GM19452 (cell line): ENCODE measurements around the gene CFAP107.

ENCODE experiments used
- ATAC-seq: cut with Tn5 transposase; IDR thresholded peaks from one replicate; pipeline ENCODE4 v1.9.1; 2021; ENCODE audit not compliant: unreplicated experiment

Gene CFAP107

DNA sequence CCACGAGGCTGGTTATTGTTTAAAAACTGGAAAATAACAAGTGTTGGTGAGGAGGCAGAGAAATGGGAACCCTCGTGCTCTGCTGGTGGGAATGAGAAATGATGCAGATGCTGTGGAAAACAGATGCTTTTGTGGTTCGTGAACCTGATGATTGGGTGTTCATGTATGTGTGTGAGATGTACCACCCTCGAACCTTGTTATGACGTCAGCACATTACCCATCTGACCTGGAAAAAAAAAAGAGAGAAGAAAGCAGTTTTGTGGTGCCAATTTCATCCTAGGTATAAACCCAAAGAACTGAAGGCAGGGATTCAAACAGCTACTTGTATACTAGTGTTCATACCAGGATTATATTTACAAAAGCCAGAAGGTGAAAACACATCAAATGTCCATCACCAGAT lies 6.4 kb upstream of the CFAP107 start:
- no peak for ATAC-seq

DNA sequence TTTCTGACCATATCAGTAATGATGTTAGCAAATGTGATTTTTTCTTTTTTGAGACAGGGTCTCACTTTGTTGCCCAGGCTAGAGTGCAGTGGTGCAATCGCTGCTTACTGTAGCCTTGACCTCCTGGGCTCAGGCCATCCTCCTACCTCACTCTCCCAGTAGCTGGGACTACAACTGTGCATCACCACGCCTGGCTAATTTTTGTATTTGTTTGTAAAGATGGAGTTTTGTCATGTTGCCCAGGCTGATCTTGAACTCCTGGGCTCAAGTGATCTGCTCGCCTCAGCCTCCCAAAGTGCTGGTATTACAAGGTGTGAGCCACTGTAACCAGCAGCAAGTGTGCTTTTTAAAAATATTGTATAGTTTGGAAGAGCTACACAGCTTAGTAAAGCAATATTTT lies 4.1 kb upstream of the CFAP107 start:
- no peak for ATAC-seq

- no peak for ATAC-seq
Measured at GRCh38 chr1:12745126-12745991, 641 bp upstream of the CFAP107 start.

DNA sequence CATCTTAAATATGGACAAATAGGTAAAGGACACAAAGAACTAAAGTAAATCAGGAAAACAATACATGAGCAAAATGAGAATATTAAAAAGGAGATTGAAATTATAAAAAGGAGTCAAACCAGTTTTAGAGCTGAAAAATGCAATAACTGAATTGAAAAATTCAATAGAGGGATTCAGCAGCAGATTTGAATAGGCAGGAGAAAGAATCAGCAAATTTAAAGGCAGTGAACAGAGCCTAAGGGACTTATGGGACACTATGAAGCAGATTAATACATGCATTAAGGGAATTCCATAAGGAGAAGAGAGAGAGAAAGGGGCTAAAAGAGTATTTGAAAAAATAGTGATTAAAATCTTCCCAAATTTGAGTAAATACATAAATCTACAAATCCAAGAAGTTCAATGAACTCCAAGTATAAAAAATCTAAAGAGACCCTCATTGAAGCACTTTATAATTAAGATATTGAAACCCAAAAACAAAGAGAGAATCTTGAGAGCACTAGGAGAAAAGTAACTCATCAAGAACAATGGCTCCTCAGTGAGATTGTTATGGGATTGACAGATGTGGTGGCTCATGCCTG lies 2.9 kb downstream of the CFAP107 start:
- ATAC-seq, result no peak

DNA sequence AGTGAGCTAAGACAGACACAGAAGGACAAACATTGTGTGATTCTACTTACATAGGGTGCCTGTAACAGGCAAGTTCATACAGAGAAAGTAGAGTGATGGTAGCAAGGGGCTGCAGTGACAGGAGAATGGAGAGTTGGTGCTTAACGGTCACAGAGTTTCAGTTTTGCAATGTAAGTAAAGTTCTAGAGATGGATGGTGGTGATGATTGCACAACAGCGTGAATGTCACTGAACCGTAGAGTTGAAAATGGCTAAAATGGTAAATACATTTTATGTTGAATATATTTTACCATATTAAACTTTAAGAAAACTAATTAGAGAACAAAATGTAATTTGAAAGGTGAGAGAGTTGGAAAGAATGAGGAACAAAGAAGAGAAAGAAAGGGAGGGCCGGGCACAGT lies 8.7 kb downstream of the CFAP107 start:
- ATAC-seq, result no peak

GRCh38 chr1:12756273-12756672 lies 10.3 kb downstream of the CFAP107 start:
- ATAC-seq, result no peak

GRCh38 chr1:12756768-12757413 lies 10.9 kb downstream of the CFAP107 start:
- no peak for ATAC-seq

GRCh38 chr1:12757836-12758235 lies 11.8 kb downstream of the CFAP107 start:
- no peak for ATAC-seq

- ATAC-seq, result no peak
Measured at GRCh38 chr1:12760256-12760795, 14.3 kb downstream of the CFAP107 start.

- no peak for ATAC-seq
Measured at GRCh38 chr1:12761781-12762180, 15.8 kb downstream of the CFAP107 start.

DNA sequence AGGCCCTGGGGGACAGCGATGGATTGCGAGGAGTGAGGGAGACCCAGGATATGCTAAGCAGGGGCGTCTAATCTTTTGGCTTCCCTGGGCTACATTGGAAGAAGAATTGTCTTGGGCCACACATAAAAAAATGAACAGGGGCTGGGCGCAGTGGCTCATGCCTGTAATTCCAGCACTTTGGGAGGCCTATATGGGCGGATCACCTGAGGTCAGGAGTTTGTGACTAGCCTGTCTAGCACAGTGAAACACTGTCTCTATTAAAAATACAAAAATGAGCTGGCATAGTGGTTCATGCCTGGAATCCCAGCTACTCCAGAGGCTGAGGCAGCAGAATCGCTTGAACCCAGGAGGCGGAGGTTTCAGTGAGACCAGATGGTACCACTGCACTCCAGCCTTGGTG lies 16.8 kb downstream of the CFAP107 start:
- ATAC-seq, result no peak

DNA sequence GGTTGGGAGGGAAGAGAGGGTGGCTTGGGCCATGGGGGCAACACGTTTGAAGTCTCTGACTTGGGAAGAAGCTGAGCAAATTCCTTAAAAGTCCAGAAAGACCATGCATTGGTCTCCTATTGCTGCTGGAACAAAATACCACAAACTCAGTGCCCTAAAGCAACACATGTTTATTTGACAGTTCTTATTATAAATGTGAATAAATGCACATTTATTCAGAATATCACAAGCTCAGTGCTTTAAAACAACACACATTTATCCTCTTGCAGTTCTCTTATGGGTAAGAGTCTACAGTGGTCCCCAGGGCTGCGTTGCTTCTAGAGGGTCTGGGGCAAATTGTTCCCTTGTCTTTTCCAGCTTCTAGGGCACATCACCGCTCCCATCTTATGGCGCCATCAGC lies 17.5 kb downstream of the CFAP107 start:
- no peak for ATAC-seq

DNA sequence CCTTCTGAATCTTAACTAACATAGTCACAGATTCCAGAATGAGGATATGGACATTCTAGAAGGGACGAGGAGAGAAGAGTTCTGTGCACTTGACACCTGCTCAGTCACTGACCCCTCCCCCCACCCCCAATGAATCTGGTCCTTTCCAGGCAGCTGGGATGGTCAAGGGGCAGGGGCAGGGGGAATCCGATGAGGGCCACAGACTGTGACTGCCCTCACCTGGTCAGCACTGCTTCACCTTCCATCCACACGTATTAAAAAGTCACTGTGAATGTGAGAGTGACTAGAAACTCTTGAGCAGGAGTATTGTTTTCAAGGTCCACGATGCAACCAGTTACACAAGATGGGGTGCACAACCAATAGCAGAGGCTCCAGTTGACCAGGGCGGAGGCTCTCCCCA lies 18.0 kb downstream of the CFAP107 start:
- no peak for ATAC-seq

- no peak for ATAC-seq
Measured at GRCh38 chr1:12769031-12769430, 23.0 kb downstream of the CFAP107 start.

- no peak for ATAC-seq
Measured at GRCh38 chr1:12769976-12770505, 24.0 kb downstream of the CFAP107 start.

DNA sequence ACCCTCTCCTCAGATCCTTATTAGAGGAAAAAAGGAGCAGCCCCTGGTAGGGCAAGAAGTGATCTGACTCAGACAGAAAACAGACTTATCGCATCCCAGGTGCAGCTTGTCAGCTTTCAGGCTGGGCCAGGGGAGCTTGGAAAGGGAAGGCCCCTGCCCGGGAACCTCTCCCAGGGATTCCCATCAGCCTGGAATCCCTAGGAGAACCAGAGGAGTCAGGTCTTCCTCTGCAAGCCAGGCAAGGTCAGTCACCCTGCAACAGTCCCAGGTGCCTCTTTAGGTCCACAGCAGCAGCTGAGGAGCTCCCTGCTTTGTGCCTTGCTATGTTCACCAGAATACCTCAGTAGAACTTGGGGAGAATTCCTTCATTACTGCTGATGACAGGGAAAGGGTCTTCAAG lies 24.6 kb downstream of the CFAP107 start:
- no peak for ATAC-seq

DNA sequence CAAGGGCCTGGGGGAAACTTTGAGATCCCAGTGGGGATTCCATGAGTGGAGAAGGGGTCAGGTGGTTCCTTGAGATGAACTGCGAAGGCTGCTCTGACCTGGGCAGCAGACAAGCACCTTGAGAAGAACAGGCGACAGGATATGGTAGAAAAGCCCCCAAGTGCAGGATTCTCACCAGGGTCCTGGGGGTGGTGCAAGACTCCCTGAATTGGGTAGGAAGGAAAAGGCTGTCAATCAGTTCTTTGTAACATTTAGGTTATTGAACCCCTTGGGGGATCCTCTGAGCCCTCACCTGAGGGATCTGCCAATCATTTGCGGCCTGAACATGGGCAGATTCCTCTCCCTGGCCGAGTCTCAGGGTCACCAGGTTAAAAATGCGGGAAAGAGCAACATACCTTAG lies 25.2 kb downstream of the CFAP107 start:
- ATAC-seq, result no peak

- ATAC-seq, result no peak
Measured at GRCh38 chr1:12772520-12772919, 26.5 kb downstream of the CFAP107 start.

DNA sequence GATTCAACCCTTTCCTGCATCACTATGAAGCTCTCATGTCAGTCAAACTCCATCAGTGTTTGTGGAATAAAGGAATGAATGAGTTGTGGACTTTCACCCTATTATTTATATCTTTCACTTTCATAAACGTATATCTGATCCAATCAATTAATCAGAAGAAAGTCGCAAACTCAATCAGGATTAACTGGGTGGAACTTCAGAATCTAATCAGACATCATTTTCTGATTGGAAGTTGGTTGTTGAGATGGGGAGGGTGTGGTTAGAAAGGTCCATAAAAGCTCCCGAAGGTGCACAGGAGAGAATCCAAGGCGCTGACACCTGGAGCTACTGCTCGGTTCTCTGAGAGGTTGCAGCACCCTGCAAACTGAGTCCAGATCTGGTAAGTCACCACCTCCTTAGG lies 27.4 kb downstream of the CFAP107 start, which contains the start of gene PRAMEF12:
TSS of gene PRAMEF12 (plus strand) at position 301 of the 400 bp plus-strand sequence. CDS start 1,130 bp downstream, outside the sequence.
- ATAC-seq, result no peak

- no peak for ATAC-seq
Measured at GRCh38 chr1:12774801-12775345, 28.9 kb downstream of the CFAP107 start.

DNA sequence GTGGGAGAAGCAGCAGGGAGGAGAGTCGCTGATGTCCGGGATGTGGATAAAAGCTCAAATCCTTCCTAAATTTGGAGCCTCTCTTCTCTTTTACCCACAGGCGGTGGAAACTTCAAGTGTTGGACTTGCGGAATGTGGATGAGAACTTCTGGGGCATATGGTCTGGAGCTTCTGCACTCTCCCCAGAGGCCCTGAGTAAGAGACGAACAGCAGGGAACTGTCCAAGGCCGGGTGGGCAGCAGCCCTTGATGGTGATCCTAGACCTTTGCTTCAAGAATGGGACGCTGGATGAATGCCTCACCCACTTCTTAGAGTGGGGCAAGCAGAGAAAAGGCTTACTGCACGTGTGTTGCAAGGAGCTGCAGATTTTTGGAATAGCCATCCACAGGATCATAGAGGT lies 29.4 kb downstream of the CFAP107 start:
- no peak for ATAC-seq
